Measurements from ENCODE around the gene BAHCC1.

The BAHCC1 gene

DNA sequence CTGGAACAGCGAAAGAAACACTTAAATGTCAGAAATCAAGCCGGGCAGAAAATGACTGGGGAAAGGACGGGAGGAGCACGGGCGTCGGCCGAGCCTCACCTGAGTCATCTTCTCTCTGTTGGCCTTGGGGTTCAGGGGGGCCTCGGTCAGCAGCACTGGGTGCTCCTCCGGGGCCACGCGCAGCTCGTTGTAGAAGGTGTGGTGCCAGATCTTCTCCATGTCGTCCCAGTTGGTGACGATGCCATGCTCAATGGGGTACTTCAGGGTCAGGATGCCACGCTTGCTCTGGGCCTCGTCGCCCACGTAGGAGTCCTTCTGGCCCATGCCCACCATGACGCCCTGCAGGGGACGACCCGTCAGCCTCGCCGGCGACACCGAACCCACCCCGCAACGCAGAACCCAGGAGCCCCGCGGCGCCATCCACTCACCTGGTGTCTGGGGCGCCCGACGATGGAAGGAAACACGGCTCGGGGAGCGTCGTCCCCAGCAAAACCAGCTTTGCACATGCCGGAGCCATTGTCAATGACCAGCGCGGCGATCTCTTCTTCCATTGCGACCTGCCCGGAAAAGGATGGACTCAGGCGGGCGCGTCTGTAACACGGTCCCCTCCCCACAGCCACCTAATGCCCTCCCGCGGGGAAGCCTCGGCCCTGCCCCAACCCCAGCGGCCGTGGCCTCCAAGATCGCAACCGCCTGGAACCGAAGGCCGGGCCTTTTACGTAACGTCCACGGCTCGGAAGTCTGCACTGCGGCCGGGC, 116.7 kb downstream of the BAHCC1 start:
- Histone ChIP-seq H3K27me3 (ENCODE audit: control insufficient read depth in 3 of 3, insufficient read depth in 3 of 3, low read depth in 1 of 3, low read length in 3 of 3) (no peaks in the 10 kb centered on the region), H3K4me1 (ENCODE audit: control insufficient read depth in 2 of 2, insufficient read depth in 1 of 2, low read depth in 1 of 2, low read length in 2 of 2) (peaks cover 11 to 19% of the 10 kb centered on the region in 2 donors), H3K4me3 (ENCODE audit: low read length in 2 of 2) (peak overlapping the region; percentile 90 to 95), H2BK12ac (ENCODE audit: low read length) (no peak overlapping the region), H3K4me2 (ENCODE audit: insufficient read depth, low read length, poor library complexity, severe bottlenecking) (peak overlapping the region; percentile 87), H2BK120ac (ENCODE audit: low read depth, low read length) (no peak overlapping the region), H2AK5ac (ENCODE audit: low read depth, low read length) (peak overlapping the region; percentile 70), H2BK5ac (ENCODE audit: low read length) (no peak overlapping the region), H3K9me3 (replicated peaks in 1 of 2; ENCODE audit: control insufficient read depth in 2 of 2, insufficient read depth in 1 of 2, low read depth in 1 of 2, low read length in 2 of 2) (peaks cover 0 to 8% of the 10 kb centered on the region in 2 donors), H3K23ac (ENCODE audit: low read depth, low read length, poor library complexity) (peak overlapping the region; percentile 100), H3K4ac (ENCODE audit: low read length) (peak overlapping the region; percentile 84), H4K91ac (ENCODE audit: low read depth, low read length, poor library complexity) (no peak overlapping the region), H3K36me3 (replicated peaks in 1 of 2; ENCODE audit: control insufficient read depth in 2 of 2, insufficient read depth in 2 of 2, low read length in 2 of 2) (peaks cover 29 to 39% of the 10 kb centered on the region in 2 donors), H3K9ac (ENCODE audit: low read depth, low read length, poor library complexity) (peak overlapping the region; percentile 100), H2AFZ (ENCODE audit: low read length) (no peak overlapping the region), H3K18ac (ENCODE audit: low read length) (peak overlapping the region; percentile 96), H3K14ac (ENCODE audit: low read length) (peak overlapping the region; percentile 98), H3K79me1 (ENCODE audit: low read depth, low read length) (peaks cover 21% of the 10 kb centered on the region), H2BK15ac (ENCODE audit: low read length) (no peak overlapping the region), H4K8ac (ENCODE audit: low read depth, low read length) (no peak overlapping the region), H3K27ac (replicated peaks; ENCODE audit: low read length) (no peak overlapping the region)
- WGBS, 2 donors (ENCODE audit: extremely low coverage in 2 of 2, insufficient read length in 2 of 2, insufficient replicate concordance in 1 of 2) = no CpG with 5 or more reads among the region's 62 CpGs
- DNase-seq (ENCODE audit: low spot score) = no peak

DNA sequence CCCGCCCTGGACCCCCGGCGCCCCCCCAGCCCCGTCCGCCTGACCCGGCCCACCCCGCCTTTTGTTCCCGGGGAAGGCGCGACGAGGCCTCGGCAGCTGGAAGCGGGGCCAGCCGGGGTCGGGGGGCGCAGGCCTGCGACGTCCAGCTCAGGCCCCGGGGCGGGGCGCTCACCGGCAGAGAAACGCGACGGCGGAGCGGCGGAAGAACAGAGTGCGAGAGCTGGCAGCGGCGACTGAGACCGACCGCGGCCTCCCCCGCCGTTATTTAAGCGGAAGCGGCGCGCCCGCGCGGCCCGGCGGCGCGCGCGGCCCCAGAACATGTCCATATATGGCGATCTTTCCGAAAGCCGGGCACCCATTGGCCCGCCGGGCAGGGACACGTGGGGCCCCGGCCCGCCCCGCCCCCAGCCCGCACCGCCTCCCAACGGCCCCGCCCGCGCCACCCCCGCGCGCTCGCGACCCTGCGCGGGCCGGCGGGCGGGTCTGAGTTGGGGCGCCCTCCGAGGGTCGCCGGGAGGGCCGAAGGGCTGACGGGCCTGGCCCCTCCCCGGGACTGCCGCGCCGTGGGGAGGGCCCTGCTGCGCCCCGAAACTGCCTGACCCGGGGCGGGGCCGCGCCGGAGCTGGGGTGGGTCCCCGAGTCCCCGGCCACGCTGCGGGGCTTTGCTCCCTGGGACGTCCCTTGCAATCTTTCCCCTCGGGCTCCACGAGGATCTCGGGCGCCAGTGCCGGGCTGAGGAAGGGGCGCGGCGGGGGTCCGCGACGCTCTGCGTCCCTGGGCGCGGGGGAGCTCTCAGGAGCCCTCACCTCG, 117.5 kb downstream of the BAHCC1 start, which contains the start of gene ACTG1:
Gene ACTG1 (minus strand): TSS at position 238 of the 810 bp plus-strand sequence. CDS start 445 bp downstream, outside the sequence.
- peak within 1 kb of the TSS; percentile 94 for H2BK12ac ChIP-seq (ENCODE audit: low read length)
- H3K27me3 ChIP-seq (ENCODE audit: control insufficient read depth in 3 of 3, insufficient read depth in 3 of 3, low read depth in 1 of 3, low read length in 3 of 3) = peaks cover 0 to 6% (median 0%) of the 10 kb centered on the region in 3 experiments
- peak within 1 kb of the TSS; percentile 99 for H3K18ac ChIP-seq (ENCODE audit: low read length)
- H3K4me1 ChIP-seq (ENCODE audit: control insufficient read depth in 2 of 2, insufficient read depth in 1 of 2, low read depth in 1 of 2, low read length in 2 of 2) = peaks cover 11 to 24% of the 10 kb centered on the region in 2 donors
- H3K14ac ChIP-seq (ENCODE audit: low read length) = peak within 1 kb of the TSS; percentile 98
- peak within 1 kb of the TSS; percentile 100 for H3K9ac ChIP-seq (ENCODE audit: low read depth, low read length, poor library complexity)
- H3K9me3 ChIP-seq (replicated peaks in 1 of 2; ENCODE audit: control insufficient read depth in 2 of 2, insufficient read depth in 1 of 2, low read depth in 1 of 2, low read length in 2 of 2) = peaks cover 0 to 8% of the 10 kb centered on the region in 2 donors
- peak within 1 kb of the TSS; percentile 50 for H4K91ac ChIP-seq (ENCODE audit: low read depth, low read length, poor library complexity)
- no CpG with 5 or more reads among the region's 111 CpGs for WGBS, 2 donors (ENCODE audit: extremely low coverage in 2 of 2, insufficient read length in 2 of 2, insufficient replicate concordance in 1 of 2)
- peak within 1 kb of the TSS; percentile 94 for H2BK120ac ChIP-seq (ENCODE audit: low read depth, low read length)
- H2AK5ac ChIP-seq (ENCODE audit: low read depth, low read length) = peak within 1 kb of the TSS; percentile 99
- peak; percentile 88 for DNase-seq (ENCODE audit: low spot score)
- H3K36me3 ChIP-seq (replicated peaks in 1 of 2; ENCODE audit: control insufficient read depth in 2 of 2, insufficient read depth in 2 of 2, low read length in 2 of 2) = peaks cover 29 to 39% of the 10 kb centered on the region in 2 donors
- H3K4me3 ChIP-seq (ENCODE audit: low read length in 2 of 2) = peak within 1 kb of the TSS; percentile 90 to 95
- peak within 1 kb of the TSS; percentile 100 for H3K23ac ChIP-seq (ENCODE audit: low read depth, low read length, poor library complexity)
- peaks cover 21% of the 10 kb centered on the region for H3K79me1 ChIP-seq (ENCODE audit: low read depth, low read length)
- H3K4ac ChIP-seq (ENCODE audit: low read length) = peak within 1 kb of the TSS; percentile 84
- H3K4me2 ChIP-seq (ENCODE audit: insufficient read depth, low read length, poor library complexity, severe bottlenecking) = peak within 1 kb of the TSS; percentile 99
- H4K8ac ChIP-seq (ENCODE audit: low read depth, low read length) = no peak within 1 kb of the TSS
- H2BK5ac ChIP-seq (ENCODE audit: low read length) = peak within 1 kb of the TSS; percentile 89
- H3K27ac ChIP-seq (replicated peaks; ENCODE audit: low read length) = peak within 1 kb of the TSS; percentile 58
- peak within 1 kb of the TSS; percentile 75 for H2AFZ ChIP-seq (ENCODE audit: low read length)
- H2BK15ac ChIP-seq (ENCODE audit: low read length) = peak within 1 kb of the TSS; percentile 99

DNA sequence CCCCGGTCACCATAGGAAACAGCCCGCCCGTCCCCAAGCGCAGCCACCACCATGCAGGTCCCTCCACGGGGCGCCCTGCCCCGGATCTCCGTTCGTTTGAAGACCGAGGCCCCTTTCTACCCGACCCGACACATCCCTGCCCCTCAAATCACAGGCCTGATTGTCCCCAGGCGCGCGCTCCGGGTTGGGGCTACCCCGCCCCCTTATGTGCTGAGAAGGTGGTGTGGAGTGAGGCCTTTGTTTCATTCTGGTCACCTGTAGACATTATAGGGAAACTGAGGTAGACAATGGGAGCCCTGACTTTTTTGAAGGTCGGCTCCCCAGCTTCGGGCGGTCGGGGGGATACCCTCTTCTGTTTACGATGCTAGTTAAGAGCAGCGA, 118.1 kb downstream of the BAHCC1 start:
- Histone ChIP-seq H2AFZ (ENCODE audit: low read length) (peak overlapping the region; percentile 75), H3K27ac (replicated peaks; ENCODE audit: low read length) (peak overlapping the region; percentile 58), H3K4ac (ENCODE audit: low read length) (peak overlapping the region; percentile 72), H3K36me3 (replicated peaks in 1 of 2; ENCODE audit: control insufficient read depth in 2 of 2, insufficient read depth in 2 of 2, low read length in 2 of 2) (peaks cover 29 to 39% of the 10 kb centered on the region in 2 donors), H3K18ac (ENCODE audit: low read length) (peak overlapping the region; percentile 99), H2BK5ac (ENCODE audit: low read length) (peak overlapping the region; percentile 89), H3K4me3 (ENCODE audit: low read length in 2 of 2) (peak overlapping the region; percentile 90 to 95), H3K9ac (ENCODE audit: low read depth, low read length, poor library complexity) (peak overlapping the region; percentile 91), H2BK15ac (ENCODE audit: low read length) (peak overlapping the region; percentile 99), H2BK120ac (ENCODE audit: low read depth, low read length) (peak overlapping the region; percentile 94), H3K9me3 (replicated peaks in 1 of 2; ENCODE audit: control insufficient read depth in 2 of 2, insufficient read depth in 1 of 2, low read depth in 1 of 2, low read length in 2 of 2) (peaks cover 0 to 8% of the 10 kb centered on the region in 2 donors), H3K14ac (ENCODE audit: low read length) (peak overlapping the region; percentile 89), H4K91ac (ENCODE audit: low read depth, low read length, poor library complexity) (peak overlapping the region; percentile 50), H4K8ac (ENCODE audit: low read depth, low read length) (no peak overlapping the region), H2BK12ac (ENCODE audit: low read length) (peak overlapping the region; percentile 94), H3K4me2 (ENCODE audit: insufficient read depth, low read length, poor library complexity, severe bottlenecking) (peak overlapping the region; percentile 99), H3K23ac (ENCODE audit: low read depth, low read length, poor library complexity) (peak overlapping the region; percentile 96), H3K27me3 (ENCODE audit: control insufficient read depth in 3 of 3, insufficient read depth in 3 of 3, low read depth in 1 of 3, low read length in 3 of 3) (peaks cover 0 to 12% (median 2%) of the 10 kb centered on the region in 3 experiments), H2AK5ac (ENCODE audit: low read depth, low read length) (peak overlapping the region; percentile 99), H3K4me1 (ENCODE audit: control insufficient read depth in 2 of 2, insufficient read depth in 1 of 2, low read depth in 1 of 2, low read length in 2 of 2) (peaks cover 14 to 29% of the 10 kb centered on the region in 2 donors), H3K79me1 (ENCODE audit: low read depth, low read length) (peaks cover 21% of the 10 kb centered on the region)
- peak; percentile 74 for DNase-seq (ENCODE audit: low spot score)
- no CpG with 5 or more reads among the region's 23 CpGs for WGBS, 2 donors (ENCODE audit: extremely low coverage in 2 of 2, insufficient read length in 2 of 2, insufficient replicate concordance in 1 of 2)

Data from neuronal stem cell (in vitro differentiated cells).